NCI-H748 treated with DMSO at 0.1 percent for 48 hours (cell line): Measurements from ENCODE around the gene NR6A1.

Source experiments
- DNase-seq: peaks from one replicate; lab custom pipeline; 2025; lab: John Stamatoyannopoulos, UW

Gene NR6A1

GRCh38 chr9:124615100-124615742, 155.9 kb downstream of the NR6A1 start:
- no peak for DNase-seq

DNA sequence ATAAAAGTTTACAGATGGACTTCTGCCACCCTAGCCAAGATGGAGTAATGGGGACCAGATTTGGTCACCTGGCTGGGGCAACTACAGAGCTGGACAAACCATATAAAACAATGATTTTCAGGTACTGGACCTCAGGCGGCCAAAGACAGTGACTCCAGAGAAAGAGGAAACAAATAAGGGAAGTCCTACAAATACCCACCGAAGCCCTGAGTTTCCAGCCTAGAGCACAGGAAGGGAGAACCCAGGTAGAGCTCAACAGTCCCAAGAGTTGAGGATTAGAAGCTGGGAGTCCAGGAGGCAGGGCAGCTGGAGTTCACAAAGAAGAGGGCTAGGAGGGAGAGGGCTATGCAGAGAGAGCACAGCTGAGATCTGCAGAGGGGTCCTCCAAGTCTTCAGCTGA, 157.3 kb downstream of the NR6A1 start:
- no peak for DNase-seq

- no peak for DNase-seq
Measured at GRCh38 chr9:124611106-124611505, 160.0 kb downstream of the NR6A1 start.

DNA sequence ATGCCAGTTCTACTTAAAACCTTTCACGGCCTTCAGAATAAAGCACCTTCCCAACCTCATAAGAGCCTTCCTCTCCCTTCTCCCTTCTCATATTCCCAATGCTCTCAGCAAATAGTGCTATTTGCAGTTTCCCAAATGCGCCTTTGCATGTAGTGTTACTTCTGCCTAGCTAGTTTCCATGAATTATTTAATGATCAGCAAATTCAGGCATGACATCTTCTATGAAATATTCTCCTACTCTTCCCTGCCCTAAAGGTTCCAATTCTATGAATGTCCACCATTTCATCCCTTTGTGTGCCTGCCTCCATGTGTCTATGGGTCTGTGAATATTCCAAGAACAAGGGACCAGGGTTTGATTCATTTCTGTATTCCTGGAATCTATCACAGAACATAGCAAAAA, 165.1 kb downstream of the NR6A1 start:
- DNase-seq, result no peak

DNA sequence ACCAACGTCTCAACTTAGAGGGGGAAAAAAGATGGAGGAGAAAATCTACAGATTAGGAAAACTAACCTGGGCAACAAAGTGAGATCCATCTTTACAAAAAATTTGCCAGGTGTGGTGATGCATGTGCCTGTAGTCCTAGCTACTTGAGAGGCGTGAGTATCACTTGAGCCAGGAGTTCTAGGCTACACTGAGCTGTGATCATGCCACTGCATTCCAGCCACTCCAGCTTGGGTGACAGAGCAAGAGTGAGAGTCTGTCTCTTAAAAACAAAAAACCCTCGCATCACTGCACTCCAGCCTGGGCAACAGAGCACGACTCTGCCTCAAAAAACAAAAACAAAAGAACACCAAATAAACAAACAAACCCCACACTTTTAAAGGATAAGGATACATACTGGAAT, 165.9 kb downstream of the NR6A1 start:
- no peak for DNase-seq

DNA sequence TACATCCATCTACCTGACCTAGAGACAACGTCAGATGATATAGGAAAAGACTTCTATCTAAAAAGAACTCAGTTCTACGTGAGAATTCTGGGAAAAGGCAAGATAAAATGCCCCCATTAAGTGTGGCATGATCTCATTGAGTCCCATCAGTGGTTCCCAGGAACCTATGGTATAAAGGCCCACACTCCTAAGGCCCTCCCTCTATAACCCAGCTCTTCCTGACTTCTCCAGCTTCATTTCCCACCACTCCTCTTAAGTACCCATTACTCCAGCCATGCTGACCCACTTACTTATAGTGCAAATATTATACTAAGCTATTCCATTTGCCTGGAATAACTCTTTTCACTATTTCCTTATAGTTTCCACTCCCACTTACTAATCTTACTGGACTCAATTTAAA, 168.5 kb downstream of the NR6A1 start:
- no peak for DNase-seq

GRCh38 chr9:124602204-124602603, 168.9 kb downstream of the NR6A1 start:
- no peak for DNase-seq

DNA sequence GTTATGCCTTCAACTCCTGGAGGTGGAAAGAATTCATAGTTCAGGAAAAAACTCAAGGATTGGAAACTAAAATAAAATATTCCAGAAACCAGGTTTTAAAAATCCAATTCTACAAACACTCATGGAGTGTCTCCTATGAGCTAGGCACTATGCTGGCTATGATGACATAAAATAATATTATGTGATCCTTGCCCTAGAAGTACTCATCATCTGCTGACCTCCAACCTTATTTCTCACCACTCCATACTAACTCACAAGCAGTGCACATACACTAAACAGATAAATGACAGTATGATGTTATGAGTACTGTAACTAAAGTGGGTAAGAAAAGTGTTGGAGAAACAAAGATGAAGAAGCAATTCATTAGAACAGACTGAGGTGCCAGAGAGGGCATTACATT, 170.7 kb downstream of the NR6A1 start:
- no peak for DNase-seq

DNA sequence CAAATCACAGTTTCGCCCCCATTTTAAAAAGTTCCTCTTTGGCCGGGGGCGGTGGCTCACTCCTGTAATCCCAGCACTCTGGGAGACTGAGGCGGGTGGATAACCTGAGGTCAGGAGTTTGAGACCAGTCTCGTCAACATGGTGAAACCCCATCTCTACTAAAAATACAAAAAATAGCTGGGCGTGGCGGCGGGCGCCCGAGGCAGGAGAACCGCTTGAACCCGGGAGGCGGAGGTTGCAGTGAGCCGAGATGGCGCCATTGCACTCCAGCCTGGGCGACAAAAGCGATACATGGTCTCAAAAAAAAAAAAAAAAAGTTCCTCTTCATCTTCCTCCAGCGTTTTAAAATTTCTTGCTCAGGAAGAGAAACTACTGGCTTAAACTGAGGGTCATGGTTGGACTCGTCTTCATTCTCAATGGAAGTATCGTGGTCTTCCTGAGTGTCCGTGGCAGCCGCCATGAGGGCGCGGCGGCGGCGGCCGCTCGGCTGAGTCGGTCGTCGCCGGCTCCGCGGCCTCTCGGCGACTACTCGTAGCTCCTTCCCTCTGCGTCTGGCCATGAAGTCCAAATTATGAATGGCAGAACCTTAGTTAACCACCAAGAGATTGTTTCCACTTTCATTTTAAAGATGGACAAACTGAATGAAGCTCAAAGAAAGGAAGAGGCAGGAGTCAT, 171.9 kb downstream of the NR6A1 start:
- DNase-seq, result no peak

- no peak for DNase-seq
Measured at GRCh38 chr9:124598048-124598447, 173.1 kb downstream of the NR6A1 start.

- no peak for DNase-seq
Measured at GRCh38 chr9:124596172-124596839, 174.8 kb downstream of the NR6A1 start.

GRCh38 chr9:124595743-124596142, 175.4 kb downstream of the NR6A1 start:
- DNase-seq, result no peak

DNA sequence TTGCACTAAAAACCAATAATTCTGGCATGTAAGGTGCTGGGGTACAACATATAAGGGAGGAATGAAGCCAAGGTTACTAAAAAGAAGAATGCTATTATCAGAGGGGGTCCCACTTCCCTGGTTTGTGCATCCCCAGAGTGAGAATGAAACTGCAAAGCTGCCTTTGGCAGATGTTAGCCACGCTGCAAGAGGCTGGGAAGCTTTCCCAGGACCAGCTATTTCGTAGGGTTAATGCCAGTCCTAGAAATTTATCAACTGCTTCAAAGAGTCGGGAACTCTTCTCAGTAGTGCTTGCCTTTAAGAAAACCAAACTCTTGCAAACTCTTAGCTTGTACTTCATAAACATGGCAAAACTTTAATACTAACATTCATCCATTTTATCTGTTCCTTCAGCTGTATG, 176.4 kb downstream of the NR6A1 start:
- DNase-seq, result no peak

DNA sequence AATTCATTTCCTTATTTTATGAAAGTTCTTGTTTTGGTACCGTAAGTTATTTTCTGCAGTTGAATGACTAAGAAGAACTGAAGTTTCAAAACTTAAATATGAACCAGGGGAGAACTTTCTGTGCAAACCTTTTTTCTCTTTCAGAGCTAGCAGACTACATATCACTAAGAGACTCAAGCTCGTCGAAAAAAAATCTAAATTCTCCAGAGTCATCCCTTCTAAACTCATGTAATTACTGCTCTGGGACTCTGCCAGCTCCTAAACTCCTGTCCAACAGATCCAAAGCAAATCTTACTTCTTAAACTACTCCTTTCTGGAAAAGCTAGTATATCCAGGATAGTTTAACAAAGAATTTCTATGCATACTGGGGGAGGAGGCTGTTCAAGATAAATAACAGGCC, 176.9 kb downstream of the NR6A1 start:
- DNase-seq, result no peak

- DNase-seq, result no peak
Measured at GRCh38 chr9:124593651-124594058, 177.5 kb downstream of the NR6A1 start.

GRCh38 chr9:124593200-124593599, 177.9 kb downstream of the NR6A1 start:
- DNase-seq, result no peak

GRCh38 chr9:124590889-124591641, 180.0 kb downstream of the NR6A1 start:
- no peak for DNase-seq

DNA sequence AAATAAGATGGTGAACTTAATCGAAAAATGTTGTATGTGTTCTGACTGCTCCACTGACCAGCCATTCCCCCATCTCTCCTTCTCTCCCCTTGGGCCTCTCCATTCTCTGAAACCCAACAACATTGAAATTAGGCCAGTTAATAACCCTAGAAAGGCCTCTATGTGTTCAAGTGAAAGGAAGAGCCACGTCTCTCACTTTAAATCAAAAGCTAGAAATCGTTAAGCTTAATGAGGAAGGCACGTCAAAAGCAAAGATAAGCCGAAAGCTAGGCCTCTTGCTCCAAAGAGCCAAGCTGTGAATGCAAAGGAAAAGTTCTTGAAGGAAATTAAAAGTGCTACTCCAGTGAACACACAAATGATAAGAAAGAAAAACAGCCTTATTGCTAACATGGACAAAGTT, 186.5 kb downstream of the NR6A1 start:
- DNase-seq, result no peak

DNA sequence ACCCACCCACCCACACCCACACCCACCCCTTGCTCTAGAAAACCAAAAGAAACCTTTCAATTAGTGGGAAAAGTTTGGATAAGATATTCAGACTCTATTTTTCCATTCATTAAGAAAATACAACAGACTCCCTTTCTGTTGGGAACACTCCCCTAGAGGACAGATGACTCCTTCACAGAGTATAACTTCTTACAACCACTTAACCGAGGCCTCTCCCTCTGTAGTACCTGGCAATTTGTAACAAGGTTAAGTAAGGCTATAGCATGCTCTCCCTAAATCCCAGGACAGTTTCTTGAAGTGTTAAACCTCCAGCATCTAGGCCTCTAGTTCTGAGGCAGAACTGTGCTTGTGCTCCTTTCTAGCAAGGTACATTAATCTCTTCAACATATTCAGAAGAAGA, 188.0 kb downstream of the NR6A1 start:
- DNase-seq, result no peak

- DNase-seq, result no peak
Measured at GRCh38 chr9:124580186-124580585, 190.9 kb downstream of the NR6A1 start.

- no peak for DNase-seq
Measured at GRCh38 chr9:124576751-124577150, 194.4 kb downstream of the NR6A1 start.

GRCh38 chr9:124574534-124575375, 196.4 kb downstream of the NR6A1 start:
- no peak for DNase-seq
